Measurements from ENCODE around the gene MGST2.
"Not testable (repeated sequence)": the region's sequence is repeated elsewhere in the genome, so short reads cannot be mapped to it uniquely, and the experiment has no call there.

MGST2 gene

GRCh38 chr4:139694522-139695107, 29.0 kb downstream of the MGST2 start:
- H3K9ac ChIP-seq (ENCODE audit: low read depth, low read length, poor library complexity, severe bottlenecking), result no peak overlapping the region
- H3K4me2 ChIP-seq (ENCODE audit: low read depth, low read length, poor library complexity, severe bottlenecking), result no peak overlapping the region
- H4K20me1 ChIP-seq (ENCODE audit: insufficient read depth, low read length, poor library complexity, severe bottlenecking), result peaks cover 11% of the 10 kb centered on the region
- no peaks in the 10 kb centered on the region for H3K27me3 ChIP-seq (ENCODE audit: insufficient read depth, low read length, poor library complexity, severe bottlenecking)
- no peak overlapping the region for H2AFZ ChIP-seq (ENCODE audit: low read length)
- H3K4me3 ChIP-seq (ENCODE audit: low read length, poor library complexity, severe bottlenecking), result no peak overlapping the region
- no peaks in the 10 kb centered on the region for H3K4me1 ChIP-seq (ENCODE audit: insufficient read depth, low read length, poor library complexity, severe bottlenecking)
- H3K9me2 ChIP-seq (replicated peaks; ENCODE audit: low read depth, low read length), result no peaks in the 10 kb centered on the region
- H3K79me2 ChIP-seq (ENCODE audit: insufficient read depth, low read length), result peaks cover 22% of the 10 kb centered on the region; the same call in 1 of the 2 replicates
- no peak for TF ChIP-seq CTCF (conservative IDR thresholded peaks at IDR 0.05; ENCODE audit: low read length)
- no peaks in the 10 kb centered on the region for H3F3A ChIP-seq (ENCODE audit: low read depth)
- H3K36me3 ChIP-seq (ENCODE audit: insufficient read depth, low read length), result peaks cover 45% of the 10 kb centered on the region
- no peaks in the 10 kb centered on the region for H3K9me3 ChIP-seq (ENCODE audit: insufficient read depth, low read depth, low read length)

GRCh38 chr4:139696491-139696890, 30.9 kb downstream of the MGST2 start:
- no peaks in the 10 kb centered on the region for H3K9me2 ChIP-seq (replicated peaks; ENCODE audit: low read depth, low read length)

GRCh38 chr4:139698167-139698925, 32.7 kb downstream of the MGST2 start:
- H3K9ac ChIP-seq (ENCODE audit: low read depth, low read length, poor library complexity, severe bottlenecking); H3K79me2 ChIP-seq (ENCODE audit: insufficient read depth, low read length); H3K9me2 ChIP-seq (replicated peaks; ENCODE audit: low read depth, low read length); H3K4me1 ChIP-seq (ENCODE audit: insufficient read depth, low read length, poor library complexity, severe bottlenecking); H3K9me3 ChIP-seq (ENCODE audit: insufficient read depth, low read depth, low read length); H3K4me3 ChIP-seq (ENCODE audit: low read length, poor library complexity, severe bottlenecking); H4K20me1 ChIP-seq (ENCODE audit: insufficient read depth, low read length, poor library complexity, severe bottlenecking); H2AFZ ChIP-seq (ENCODE audit: low read length); H3K27me3 ChIP-seq (ENCODE audit: insufficient read depth, low read length, poor library complexity, severe bottlenecking); H3K4me2 ChIP-seq (ENCODE audit: low read depth, low read length, poor library complexity, severe bottlenecking); H3F3A ChIP-seq (ENCODE audit: low read depth): not testable (repeated sequence)
- H3K36me3 ChIP-seq (ENCODE audit: insufficient read depth, low read length), result peaks cover 60% of the 10 kb centered on the region
- TF ChIP-seq CTCF (conservative IDR thresholded peaks at IDR 0.05; ENCODE audit: low read length), result peak; percentile 40

More at GRCh38 chr4:139696491-139696890, 30.9 kb downstream of the MGST2 start:
- Histone ChIP-seq H3F3A (ENCODE audit: low read depth) (no peaks in the 10 kb centered on the region), H2AFZ (ENCODE audit: low read length) (no peak overlapping the region), H3K4me3 (ENCODE audit: low read length, poor library complexity, severe bottlenecking) (no peak overlapping the region), H3K9me3 (ENCODE audit: insufficient read depth, low read depth, low read length) (no peaks in the 10 kb centered on the region), H3K79me2 (ENCODE audit: insufficient read depth, low read length) (peaks cover 16% of the 10 kb centered on the region; the same call in 1 of the 2 replicates), H3K36me3 (ENCODE audit: insufficient read depth, low read length) (peaks cover 55% of the 10 kb centered on the region), H4K20me1 (ENCODE audit: insufficient read depth, low read length, poor library complexity, severe bottlenecking) (peaks cover 11% of the 10 kb centered on the region), H3K27me3 (ENCODE audit: insufficient read depth, low read length, poor library complexity, severe bottlenecking) (no peaks in the 10 kb centered on the region), H3K4me1 (ENCODE audit: insufficient read depth, low read length, poor library complexity, severe bottlenecking) (no peaks in the 10 kb centered on the region), H3K9ac (ENCODE audit: low read depth, low read length, poor library complexity, severe bottlenecking) (no peak overlapping the region), H3K4me2 (ENCODE audit: low read depth, low read length, poor library complexity, severe bottlenecking) (no peak overlapping the region)
- TF ChIP-seq EZH2phosphoT487 (IDR thresholded peaks at IDR 0.05; ENCODE audit: borderline replicate concordance) (no peak), CTCF (conservative IDR thresholded peaks at IDR 0.05; ENCODE audit: low read length) (no peak)
